OCI-LY1 (cell line): Measurements from ENCODE around the gene GPR65.

Experiments used
- EZH2 ChIP-seq: fragments of 200-600 bp; sonication (generic), shearing (Covaris generic); IDR thresholded peaks from 2 replicates; pipeline ENCODE4 v1.8.0; 2017; ENCODE audit warnings: borderline replicate concordance, mixed run types, mild to moderate bottlenecking, antibody characterized with exemption, low read length, moderate library complexity, mixed read lengths
- TF ChIP-seq, protein P1 (sequence below): fragments of 200-600 bp; sonication (generic), shearing (Covaris generic); IDR thresholded peaks from 2 replicates; pipeline ENCODE4 v1.5.1; 2017; ENCODE audit warnings: mild to moderate bottlenecking, antibody characterized with exemption, low read length, moderate library complexity, mixed read lengths

DNA sequence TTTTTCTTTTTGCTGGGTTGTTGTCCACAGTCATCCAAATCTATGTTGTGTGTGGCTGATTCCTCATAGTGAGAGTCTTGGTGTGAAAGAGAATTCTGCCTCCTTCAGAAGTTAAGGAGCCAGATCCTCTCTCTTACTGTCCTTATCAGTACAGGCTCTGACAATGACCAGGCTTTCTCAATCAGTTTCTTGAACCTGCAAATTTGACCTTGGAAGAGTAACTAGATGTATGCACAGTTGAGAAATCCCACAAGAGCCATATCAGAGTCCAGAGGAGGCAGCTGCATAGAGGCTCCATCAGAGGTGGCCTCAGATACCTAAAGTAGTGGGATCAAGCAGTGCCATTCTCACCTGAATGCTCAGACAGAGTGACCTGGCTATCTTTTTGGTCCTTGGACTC is 6.5 kb upstream of the GPR65 start:
- TF ChIP-seq, protein P1, sequence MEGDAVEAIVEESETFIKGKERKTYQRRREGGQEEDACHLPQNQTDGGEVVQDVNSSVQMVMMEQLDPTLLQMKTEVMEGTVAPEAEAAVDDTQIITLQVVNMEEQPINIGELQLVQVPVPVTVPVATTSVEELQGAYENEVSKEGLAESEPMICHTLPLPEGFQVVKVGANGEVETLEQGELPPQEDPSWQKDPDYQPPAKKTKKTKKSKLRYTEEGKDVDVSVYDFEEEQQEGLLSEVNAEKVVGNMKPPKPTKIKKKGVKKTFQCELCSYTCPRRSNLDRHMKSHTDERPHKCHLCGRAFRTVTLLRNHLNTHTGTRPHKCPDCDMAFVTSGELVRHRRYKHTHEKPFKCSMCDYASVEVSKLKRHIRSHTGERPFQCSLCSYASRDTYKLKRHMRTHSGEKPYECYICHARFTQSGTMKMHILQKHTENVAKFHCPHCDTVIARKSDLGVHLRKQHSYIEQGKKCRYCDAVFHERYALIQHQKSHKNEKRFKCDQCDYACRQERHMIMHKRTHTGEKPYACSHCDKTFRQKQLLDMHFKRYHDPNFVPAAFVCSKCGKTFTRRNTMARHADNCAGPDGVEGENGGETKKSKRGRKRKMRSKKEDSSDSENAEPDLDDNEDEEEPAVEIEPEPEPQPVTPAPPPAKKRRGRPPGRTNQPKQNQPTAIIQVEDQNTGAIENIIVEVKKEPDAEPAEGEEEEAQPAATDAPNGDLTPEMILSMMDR, result no peak
- TF ChIP-seq EZH2, result no peak
